Immature natural killer cell (primary cell): ENCODE measurements around the gene LPCAT4. TPM values are rescaled to one million over a fixed set of nuclear protein-coding genes. Genes with fewer than 3 reads are reported as not detected.

Experiments
- DNase-seq, 3 donors: peaks; one replicate each; pipeline ENCODE4 v3.0.0; 2022; ENCODE audit warnings: mixed read lengths in 1 of 3
- H3K27ac Mint-ChIP-seq, 6 donors: one replicate each; pipeline ENCODE4 v1.8.0; 2020; ENCODE audit warnings: mixed read lengths in 6 of 6, mild to moderate bottlenecking in 5 of 6, inconsistent platforms in 4 of 6, moderate library complexity in 3 of 6
- H3K27me3 Mint-ChIP-seq, 3 donors: one replicate each; pipeline ENCODE4 v1.8.0; 2020 to 2021; ENCODE audit warnings: low read depth in 3 of 3, mild to moderate bottlenecking in 3 of 3, mixed read lengths in 3 of 3, moderate library complexity in 3 of 3, inconsistent platforms in 1 of 3
- H3K36me3 Mint-ChIP-seq, 3 donors: one replicate each; pipeline ENCODE4 v1.8.0; 2020; ENCODE audit warnings: mixed read lengths in 3 of 3, inconsistent platforms in 2 of 3, mild to moderate bottlenecking in 2 of 3
- H3K4me1 Mint-ChIP-seq, 2 donors: one replicate each; pipeline ENCODE4 v1.8.0; 2020; ENCODE audit warnings: inconsistent platforms in 2 of 2, mild to moderate bottlenecking in 2 of 2, mixed read lengths in 2 of 2, moderate library complexity in 1 of 2
- H3K4me3 Mint-ChIP-seq, 5 donors: one replicate each; pipeline ENCODE4 v1.8.0; 2020; ENCODE audit warnings: mild to moderate bottlenecking in 5 of 5, mixed read lengths in 5 of 5, inconsistent platforms in 3 of 5, moderate library complexity in 3 of 5
- H3K9me3 Mint-ChIP-seq, 6 donors: one replicate each; pipeline ENCODE4 v1.8.0; 2020; ENCODE audit warnings: mild to moderate bottlenecking in 6 of 6, mixed read lengths in 6 of 6, inconsistent platforms in 4 of 6, moderate library complexity in 3 of 6
- polyA plus RNA-seq, 3 donors: library from polyadenylated mRNA; unstranded; fragments of 300-500 nt; fragmentation: Illumina TruSeq; gene quantifications; one replicate each; pipeline ENCODE4 v1.2.3, GENCODE V29; 2021

Gene LPCAT4
- polyA plus RNA-seq, 3 donors from 2014 or later, result 7.0 to 9.2 (median 7.3) TPM

- DNase-seq, result no peak
- peaks cover 0 to 4% (median 0%) of the 10 kb centered on the region in 3 donors for H3K36me3 Mint-ChIP-seq
- no peak overlapping the region for H3K27ac Mint-ChIP-seq
- H3K27me3 Mint-ChIP-seq, result peaks cover 0 to 4% (median 0%) of the 10 kb centered on the region in 3 donors
- H3K4me1 Mint-ChIP-seq, result peaks cover 15 to 38% of the 10 kb centered on the region in 2 donors
- H3K9me3 Mint-ChIP-seq, result no peaks in the 10 kb centered on the region
- H3K4me3 Mint-ChIP-seq, result no peak overlapping the region
Observed at GRCh38 chr15:34324933-34325332, 42.1 kb downstream of the LPCAT4 start.

- Mint-ChIP-seq H3K27ac (no peak overlapping the region), H3K4me3 (no peak overlapping the region), H3K36me3 (peaks cover 0 to 4% (median 0%) of the 10 kb centered on the region in 3 donors), H3K9me3 (no peaks in the 10 kb centered on the region), H3K27me3 (peaks cover 0 to 4% (median 0%) of the 10 kb centered on the region in 3 donors), H3K4me1 (peaks cover 17 to 31% of the 10 kb centered on the region in 2 donors)
- DNase-seq, result no peak
Observed at GRCh38 chr15:34323217-34323616, 43.8 kb downstream of the LPCAT4 start.

DNA sequence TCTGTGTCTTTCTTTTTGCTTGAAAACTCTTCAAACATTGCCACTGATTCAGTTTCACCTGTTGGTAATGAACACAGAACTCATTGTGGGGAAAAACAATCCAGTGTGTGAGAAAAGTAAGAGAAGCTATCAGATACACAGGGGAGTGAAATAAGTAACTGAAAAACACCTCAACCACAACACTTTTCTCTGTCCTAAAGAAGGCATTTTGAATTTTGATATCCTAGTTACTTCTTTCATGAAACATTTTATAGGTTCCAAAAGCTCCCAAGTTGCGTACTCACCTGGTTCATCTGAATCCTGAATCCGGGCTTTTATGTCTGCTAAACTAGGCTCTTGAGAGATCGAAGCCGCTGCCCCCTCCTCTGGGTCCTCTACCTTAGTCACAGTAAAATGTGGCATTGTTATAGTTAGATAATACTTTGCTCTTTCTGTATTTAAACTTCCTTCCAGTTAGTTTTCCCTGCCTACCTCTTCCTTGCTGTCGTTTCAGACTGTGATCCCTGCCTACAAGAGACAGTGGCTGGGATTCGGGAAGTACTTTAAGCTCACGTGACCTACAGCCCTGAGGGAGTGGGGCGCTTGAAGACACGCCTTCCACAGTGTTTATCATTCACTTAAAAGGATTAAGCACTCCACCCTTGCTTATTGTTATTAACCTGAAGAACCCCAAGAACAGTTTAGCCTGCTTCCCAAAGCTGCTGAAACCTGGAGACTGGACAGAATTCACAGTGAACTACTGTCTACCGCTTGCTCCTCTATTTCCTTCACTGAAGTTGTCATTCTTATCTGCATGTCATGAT is 48.5 kb downstream of the LPCAT4 start:
- H3K9me3 Mint-ChIP-seq, result no peaks in the 10 kb centered on the region
- H3K27ac Mint-ChIP-seq, result peak overlapping the region; percentile 67 to 90 (median 78)
- no peak for DNase-seq
- peak overlapping the region; percentile 85 to 97 (median 94) for H3K4me3 Mint-ChIP-seq
- H3K4me1 Mint-ChIP-seq, result peaks cover 27 to 51% of the 10 kb centered on the region in 2 donors
- H3K36me3 Mint-ChIP-seq, result peaks cover 5 to 11% (median 10%) of the 10 kb centered on the region in 3 donors
- peaks cover 0 to 1% (median 0%) of the 10 kb centered on the region in 3 donors for H3K27me3 Mint-ChIP-seq

- Mint-ChIP-seq H3K36me3 (peaks cover 7 to 10% (median 8%) of the 10 kb centered on the region in 3 donors), H3K4me3 (peak overlapping the region in 1 of 5 donors; percentile 6), H3K4me1 (peaks cover 29 to 64% of the 10 kb centered on the region in 2 donors)
Observed at GRCh38 chr15:34314491-34315490, 52.2 kb downstream of the LPCAT4 start.

GRCh38 chr15:34311563-34311962 is 55.4 kb downstream of the LPCAT4 start:
- peak overlapping the region in 1 of 6 donors; percentile 6 for H3K27ac Mint-ChIP-seq
- H3K36me3 Mint-ChIP-seq, result peaks cover 7 to 10% (median 8%) of the 10 kb centered on the region in 3 donors
- no peaks in the 10 kb centered on the region for H3K27me3 Mint-ChIP-seq
- peaks cover 9 to 42% of the 10 kb centered on the region in 2 donors for H3K4me1 Mint-ChIP-seq
- H3K9me3 Mint-ChIP-seq, result no peaks in the 10 kb centered on the region
- no peak overlapping the region for H3K4me3 Mint-ChIP-seq
- no peak for DNase-seq

More at GRCh38 chr15:34314491-34315490, 52.2 kb downstream of the LPCAT4 start:
- no peak for DNase-seq
- H3K27ac Mint-ChIP-seq, result no peak overlapping the region
- no peaks in the 10 kb centered on the region for H3K9me3 Mint-ChIP-seq
- H3K27me3 Mint-ChIP-seq, result no peaks in the 10 kb centered on the region

Other genes with a start within 250 kb of the LPCAT4 start
- gene KATNBL1, start 157.1 kb downstream of the LPCAT4 start, polyA plus RNA-seq, result 10 to 100 TPM; 24.7 to 30.5 (median 26.9) TPM
- gene EMC4, start 142.2 kb downstream of the LPCAT4 start, polyA plus RNA-seq, result 100 to 1,000 TPM; 186 to 340 (median 228) TPM
- 1 to 10 TPM in 2 of 3 donors, under 1 TPM in 1; 0.35 to 7.8 (median 3.3) TPM for gene SLC12A6, start 29.4 kb downstream of the LPCAT4 start, polyA plus RNA-seq
- 100 to 1,000 TPM; 350 to 457 (median 379) TPM for gene NOP10, start 24.1 kb downstream of the LPCAT4 start, polyA plus RNA-seq
- not detected for gene NUTM1, start 23.9 kb downstream of the LPCAT4 start, polyA plus RNA-seq
- gene GOLGA8A, start 70.6 kb upstream of the LPCAT4 start, polyA plus RNA-seq, result under 1 TPM; 0.73 to 0.98 (median 0.84) TPM
- gene GOLGA8B, start 216.5 kb upstream of the LPCAT4 start, polyA plus RNA-seq, result 1 to 10 TPM; 2.5 to 6.3 (median 5.6) TPM